Neural cell (in vitro differentiated cells): ENCODE results near the gene SCNN1A. TPM values are rescaled to one million over a fixed set of nuclear protein-coding genes. Genes with fewer than 3 reads are reported as not detected.

Experiments used
- H2AFZ ChIP-seq: fragments of 200-600, 300-800 bp; sonication (generic), shearing (Covaris generic); 2 replicates; pipeline ENCODE4 v1.6.0; 2014; ENCODE audit warnings: low read depth, mild to moderate bottlenecking, antibody characterized with exemption, low read length, moderate library complexity
- H3F3A ChIP-seq: fragments of 200-600 bp; shearing (Covaris generic); 2 replicates; pipeline ENCODE4 v1.6.1; 2016; ENCODE audit warnings: mild to moderate bottlenecking, moderate library complexity, mixed read lengths, antibody characterized with exemption, low read length; ENCODE audit not compliant: insufficient read depth, poor library complexity, severe bottlenecking
- H3K27ac ChIP-seq: fragments of 200-600, 300-800 bp; sonication (generic), shearing (Covaris generic); 2 replicates; pipeline ENCODE4 v1.5.1; 2014; ENCODE audit warnings: mild to moderate bottlenecking, low read length, moderate library complexity
- H3K27me3 ChIP-seq: fragments of 300-800, 200-600 bp; sonication (generic), shearing (Covaris generic); 2 replicates; pipeline ENCODE4 v1.6.0; 2014; ENCODE audit warnings: mild to moderate bottlenecking, low read depth, low read length, moderate library complexity; ENCODE audit not compliant: insufficient read depth
- H3K36me3 ChIP-seq: fragments of 300-800, 200-600 bp; sonication (generic), shearing (Covaris generic); 2 replicates; pipeline ENCODE4 v1.5.1; 2014; ENCODE audit warnings: mild to moderate bottlenecking, antibody characterized with exemption, low read length, moderate library complexity; ENCODE audit not compliant: insufficient read depth
- H3K4me2 ChIP-seq: fragments of 300-800, 200-600 bp; sonication (generic), shearing (Covaris generic); 2 replicates; pipeline ENCODE4 v1.6.0; 2014; ENCODE audit warnings: mild to moderate bottlenecking, low read length
- H3K4me3 ChIP-seq: fragments of 300-800, 200-600 bp; sonication (generic), shearing (Covaris generic); 2 replicates; pipeline ENCODE4 v1.5.1; 2014; ENCODE audit warnings: mild to moderate bottlenecking, low read length, moderate library complexity
- H3K79me2 ChIP-seq: fragments of 200-600 bp; shearing (Covaris generic); replicated peaks from 2 replicates; pipeline ENCODE4 v1.6.0; 2014; ENCODE audit warnings: mild to moderate bottlenecking, low read length, moderate library complexity; ENCODE audit not compliant: insufficient read depth
- H3K9ac ChIP-seq: fragments of 300-800, 200-600 bp; sonication (generic), shearing (Covaris generic); 2 replicates; pipeline ENCODE4 v1.6.1; 2016; ENCODE audit warnings: mild to moderate bottlenecking, low read length, mixed read lengths
- H3K9me2 ChIP-seq: fragments of 200-600 bp; shearing (Covaris generic); 2 replicates; pipeline ENCODE4 v1.6.1; 2016; ENCODE audit warnings: mild to moderate bottlenecking, low read length, mixed read lengths; ENCODE audit not compliant: insufficient read depth
- H3K9me3 ChIP-seq: fragments of 200-600, 300-800 bp; sonication (generic), shearing (Covaris generic); 2 replicates; pipeline ENCODE4 v1.6.1; 2016; ENCODE audit warnings: mild to moderate bottlenecking, mixed run types, low read length, moderate library complexity, mixed read lengths
- H4K20me1 ChIP-seq: fragments of 200-600 bp; shearing (Covaris generic); 2 replicates; pipeline ENCODE4 v1.6.1; 2016; ENCODE audit warnings: mild to moderate bottlenecking, mixed run types; ENCODE audit not compliant: insufficient read depth
- EP300 ChIP-seq: fragments of 450-650 bp; conservative IDR thresholded peaks from 2 replicates; pipeline ENCODE4 v1.6.1; 2014; ENCODE audit warnings: antibody characterized with exemption, mild to moderate bottlenecking, moderate library complexity; ENCODE audit not compliant: poor library complexity, severe bottlenecking
- EZH2 ChIP-seq: fragments of 200-600, 300-800 bp; shearing (Covaris generic), sonication (generic); IDR thresholded peaks from 2 replicates; pipeline ENCODE4 v1.6.1; 2014; ENCODE audit warnings: antibody characterized with exemption, low read length, borderline replicate concordance, mild to moderate bottlenecking; ENCODE audit not compliant: insufficient read depth, poor library complexity, severe bottlenecking
- MXI1 ChIP-seq: fragments of 450-650 bp; conservative IDR thresholded peaks from 2 replicates; pipeline ENCODE4 v1.6.1; 2014; ENCODE audit warnings: antibody characterized with exemption, mild to moderate bottlenecking; ENCODE audit not compliant: poor library complexity, severe bottlenecking
- POLR2AphosphoS5 ChIP-seq: IDR thresholded peaks from 2 replicates; pipeline ENCODE4 v1.6.1; 2012
- RAD21 ChIP-seq: fragments of 450-650 bp; conservative IDR thresholded peaks from 2 replicates; pipeline ENCODE4 v1.6.1; 2014; ENCODE audit warnings: antibody characterized with exemption, mild to moderate bottlenecking, moderate library complexity
- SMC3 ChIP-seq: fragments of 450-650 bp; conservative IDR thresholded peaks from 2 replicates; pipeline ENCODE4 v1.6.1; 2014; ENCODE audit warnings: antibody characterized with exemption, mild to moderate bottlenecking, moderate library complexity; ENCODE audit not compliant: poor library complexity
- TAF1 ChIP-seq: IDR thresholded peaks from 2 replicates; pipeline ENCODE4 v1.6.1; 2012; ENCODE audit warnings: low read depth
- polyA plus RNA-seq: library from polyadenylated mRNA; depleted of rRNA; stranded (reverse); fragments of >200 nt; gene quantifications from 2 replicates; pipeline ENCODE4 v1.2.3, GENCODE V29; 2014
- TF ChIP-seq, protein P1 (sequence below): fragments of 450-650 bp; IDR thresholded peaks from 2 replicates; pipeline ENCODE4 v1.5.1; 2014; ENCODE audit warnings: antibody characterized with exemption, mild to moderate bottlenecking, moderate library complexity; ENCODE audit not compliant: poor library complexity, severe bottlenecking
- TF ChIP-seq, protein P2 (sequence below): IDR thresholded peaks from 2 replicates; pipeline ENCODE4 v1.6.1; 2012; ENCODE audit warnings: borderline replicate concordance

SCNN1A gene
- polyA plus RNA-seq, 1 donor from 2014 or later = not detected

DNA sequence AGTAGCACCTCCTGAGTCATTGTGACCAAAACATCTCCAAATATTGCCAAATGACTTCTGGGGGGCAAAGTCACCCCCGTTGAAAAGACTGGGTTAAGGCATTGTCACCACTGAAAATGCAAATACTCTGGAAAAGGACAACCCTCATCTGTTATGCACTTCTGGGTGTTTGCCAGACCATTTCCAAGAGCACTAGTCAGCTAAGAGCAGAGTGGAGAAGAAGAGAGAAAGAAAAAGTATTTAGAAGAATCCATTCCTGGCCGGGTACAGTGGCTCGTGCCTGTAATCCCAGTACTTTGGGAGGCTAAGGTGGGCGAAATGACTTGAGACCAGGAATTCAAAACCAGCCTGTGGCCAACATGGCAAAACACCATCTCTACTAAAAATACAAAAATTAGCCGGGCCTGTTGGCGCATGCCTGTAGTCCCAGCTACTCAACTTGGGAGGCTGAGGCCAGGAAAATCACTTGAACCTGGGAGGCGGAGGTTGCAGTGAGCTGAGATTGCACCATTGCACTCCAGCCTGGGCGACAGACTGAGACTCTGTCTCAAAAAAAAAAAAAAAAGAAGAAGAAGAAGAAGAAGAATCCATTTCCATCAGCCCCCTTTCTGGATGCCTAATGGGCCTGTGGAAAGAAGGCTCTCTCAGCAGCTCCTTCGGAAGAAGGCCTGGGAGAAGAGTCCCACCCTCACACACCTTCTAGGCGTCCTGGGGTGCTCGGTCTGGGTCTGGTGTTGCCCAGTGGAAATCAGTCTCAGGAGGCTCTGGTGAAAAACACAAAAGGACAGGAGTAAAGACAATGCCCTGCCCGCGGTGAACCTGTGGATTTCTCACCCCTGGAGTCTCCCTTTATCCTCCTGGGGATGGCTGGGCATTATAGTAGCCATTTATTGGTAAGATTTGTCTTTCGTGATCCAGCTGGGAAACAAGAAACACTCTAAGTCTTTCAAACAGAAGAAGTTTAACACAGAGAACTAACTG, 5.1 kb upstream of the SCNN1A start (continued):
- no peak for TF ChIP-seq SMC3

DNA sequence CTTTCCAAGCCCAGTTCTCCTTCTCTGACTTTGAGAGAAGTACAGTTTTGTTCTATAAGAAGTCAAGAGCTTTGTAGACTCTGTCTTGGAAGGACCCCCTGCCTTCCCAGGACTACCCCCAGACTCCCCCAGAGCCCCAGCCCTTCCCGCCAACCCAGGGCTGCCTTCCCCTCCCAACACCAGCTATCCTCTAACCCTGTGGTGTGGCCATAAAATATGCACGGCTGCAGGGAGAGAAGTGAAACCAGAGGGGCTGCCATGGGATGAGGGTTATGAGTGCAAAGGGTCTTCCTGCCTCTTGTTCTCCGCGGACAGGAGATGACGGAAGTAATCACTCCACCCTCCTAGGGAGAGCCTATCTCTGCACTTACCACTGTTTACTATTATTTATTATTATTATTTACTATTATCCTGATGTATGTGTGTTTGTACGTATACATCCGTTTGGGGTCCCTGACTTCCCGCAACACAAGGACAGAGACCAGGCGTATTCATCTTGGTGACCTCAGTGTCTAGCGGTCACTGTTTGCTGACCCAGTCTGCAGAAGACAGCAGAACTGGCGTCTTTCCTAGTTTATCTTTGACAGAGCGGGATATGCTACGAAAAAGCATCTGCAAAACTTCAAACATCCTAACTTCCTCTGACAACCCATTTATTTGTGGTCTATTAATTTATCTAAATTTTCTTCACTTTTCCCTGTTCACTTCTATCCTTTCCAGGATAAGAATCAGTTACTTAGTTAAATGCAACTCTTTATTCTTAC, 3.5 kb upstream of the SCNN1A start:
- H3K27ac ChIP-seq = no peak overlapping the region
- no peaks in the 10 kb centered on the region for H4K20me1 ChIP-seq
- H2AFZ ChIP-seq = no peak overlapping the region
- H3F3A ChIP-seq = no peaks in the 10 kb centered on the region
- H3K36me3 ChIP-seq = no peaks in the 10 kb centered on the region
- H3K4me3 ChIP-seq = no peak overlapping the region
- no peaks in the 10 kb centered on the region for H3K9me2 ChIP-seq
- TF ChIP-seq, protein P1, sequence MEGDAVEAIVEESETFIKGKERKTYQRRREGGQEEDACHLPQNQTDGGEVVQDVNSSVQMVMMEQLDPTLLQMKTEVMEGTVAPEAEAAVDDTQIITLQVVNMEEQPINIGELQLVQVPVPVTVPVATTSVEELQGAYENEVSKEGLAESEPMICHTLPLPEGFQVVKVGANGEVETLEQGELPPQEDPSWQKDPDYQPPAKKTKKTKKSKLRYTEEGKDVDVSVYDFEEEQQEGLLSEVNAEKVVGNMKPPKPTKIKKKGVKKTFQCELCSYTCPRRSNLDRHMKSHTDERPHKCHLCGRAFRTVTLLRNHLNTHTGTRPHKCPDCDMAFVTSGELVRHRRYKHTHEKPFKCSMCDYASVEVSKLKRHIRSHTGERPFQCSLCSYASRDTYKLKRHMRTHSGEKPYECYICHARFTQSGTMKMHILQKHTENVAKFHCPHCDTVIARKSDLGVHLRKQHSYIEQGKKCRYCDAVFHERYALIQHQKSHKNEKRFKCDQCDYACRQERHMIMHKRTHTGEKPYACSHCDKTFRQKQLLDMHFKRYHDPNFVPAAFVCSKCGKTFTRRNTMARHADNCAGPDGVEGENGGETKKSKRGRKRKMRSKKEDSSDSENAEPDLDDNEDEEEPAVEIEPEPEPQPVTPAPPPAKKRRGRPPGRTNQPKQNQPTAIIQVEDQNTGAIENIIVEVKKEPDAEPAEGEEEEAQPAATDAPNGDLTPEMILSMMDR = no peak
- H3K27me3 ChIP-seq = no peaks in the 10 kb centered on the region
- no peak overlapping the region for H3K4me2 ChIP-seq
- H3K9ac ChIP-seq = no peak overlapping the region
- no peaks in the 10 kb centered on the region for H3K79me2 ChIP-seq
- H3K9me3 ChIP-seq = no peaks in the 10 kb centered on the region

DNA sequence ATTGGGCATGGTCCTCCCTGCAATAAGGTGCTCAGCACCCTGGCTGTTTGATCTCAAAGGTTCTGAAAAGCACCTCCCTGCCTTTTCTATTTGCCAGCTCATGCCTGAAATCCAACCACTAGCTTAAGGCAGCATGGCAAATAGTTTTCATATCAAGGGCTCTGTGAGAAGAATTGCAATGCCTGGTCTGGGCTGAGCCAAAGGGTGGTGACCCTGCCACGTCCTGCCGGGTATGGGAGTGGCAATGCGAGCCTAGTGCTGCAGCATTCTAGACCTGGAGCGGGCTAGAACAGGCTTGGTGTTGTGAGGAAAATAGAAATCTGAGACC, 2.3 kb upstream of the SCNN1A start:
- TF ChIP-seq EP300 = no peak
- no peak for TF ChIP-seq MXI1
- TF ChIP-seq EZH2 = no peak
- TF ChIP-seq RAD21 = no peak
- TF ChIP-seq, protein P1 = no peak
- TF ChIP-seq, protein P2, sequence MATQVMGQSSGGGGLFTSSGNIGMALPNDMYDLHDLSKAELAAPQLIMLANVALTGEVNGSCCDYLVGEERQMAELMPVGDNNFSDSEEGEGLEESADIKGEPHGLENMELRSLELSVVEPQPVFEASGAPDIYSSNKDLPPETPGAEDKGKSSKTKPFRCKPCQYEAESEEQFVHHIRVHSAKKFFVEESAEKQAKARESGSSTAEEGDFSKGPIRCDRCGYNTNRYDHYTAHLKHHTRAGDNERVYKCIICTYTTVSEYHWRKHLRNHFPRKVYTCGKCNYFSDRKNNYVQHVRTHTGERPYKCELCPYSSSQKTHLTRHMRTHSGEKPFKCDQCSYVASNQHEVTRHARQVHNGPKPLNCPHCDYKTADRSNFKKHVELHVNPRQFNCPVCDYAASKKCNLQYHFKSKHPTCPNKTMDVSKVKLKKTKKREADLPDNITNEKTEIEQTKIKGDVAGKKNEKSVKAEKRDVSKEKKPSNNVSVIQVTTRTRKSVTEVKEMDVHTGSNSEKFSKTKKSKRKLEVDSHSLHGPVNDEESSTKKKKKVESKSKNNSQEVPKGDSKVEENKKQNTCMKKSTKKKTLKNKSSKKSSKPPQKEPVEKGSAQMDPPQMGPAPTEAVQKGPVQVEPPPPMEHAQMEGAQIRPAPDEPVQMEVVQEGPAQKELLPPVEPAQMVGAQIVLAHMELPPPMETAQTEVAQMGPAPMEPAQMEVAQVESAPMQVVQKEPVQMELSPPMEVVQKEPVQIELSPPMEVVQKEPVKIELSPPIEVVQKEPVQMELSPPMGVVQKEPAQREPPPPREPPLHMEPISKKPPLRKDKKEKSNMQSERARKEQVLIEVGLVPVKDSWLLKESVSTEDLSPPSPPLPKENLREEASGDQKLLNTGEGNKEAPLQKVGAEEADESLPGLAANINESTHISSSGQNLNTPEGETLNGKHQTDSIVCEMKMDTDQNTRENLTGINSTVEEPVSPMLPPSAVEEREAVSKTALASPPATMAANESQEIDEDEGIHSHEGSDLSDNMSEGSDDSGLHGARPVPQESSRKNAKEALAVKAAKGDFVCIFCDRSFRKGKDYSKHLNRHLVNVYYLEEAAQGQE = no peak
- TF ChIP-seq POLR2AphosphoS5 = no peak
- TF ChIP-seq SMC3 = no peak
- TF ChIP-seq TAF1 = no peak
- H3K27ac ChIP-seq = no peak overlapping the region
- H3F3A ChIP-seq = no peaks in the 10 kb centered on the region
- H3K9me2 ChIP-seq = no peaks in the 10 kb centered on the region
- H4K20me1 ChIP-seq = no peaks in the 10 kb centered on the region
- no peak overlapping the region for H2AFZ ChIP-seq
- H3K79me2 ChIP-seq = no peaks in the 10 kb centered on the region
- no peaks in the 10 kb centered on the region for H3K36me3 ChIP-seq
- H3K4me3 ChIP-seq = no peak overlapping the region
- H3K4me2 ChIP-seq = no peak overlapping the region
- no peaks in the 10 kb centered on the region for H3K9me3 ChIP-seq
- H3K9ac ChIP-seq = no peak overlapping the region
- no peaks in the 10 kb centered on the region for H3K27me3 ChIP-seq
